GM23248 (cell line): ENCODE data around the gene LSM12.

ENCODE experiments used
- EZH2 ChIP-seq: fragments of 200-600 bp; sonication (generic); IDR thresholded peaks from 2 replicates; pipeline ENCODE4 v1.6.1; 2018; ENCODE audit warnings: antibody characterized with exemption, mild to moderate bottlenecking; ENCODE audit not compliant: insufficient read depth, poor library complexity, severe bottlenecking
- EZH2phosphoT487 ChIP-seq: fragments of 200-600 bp; sonication (generic); IDR thresholded peaks from 2 replicates; pipeline ENCODE4 v1.6.1; 2018; ENCODE audit warnings: antibody characterized with exemption, moderate library complexity, mild to moderate bottlenecking, low read depth; ENCODE audit not compliant: insufficient read depth

- TF ChIP-seq EZH2: no peak
- TF ChIP-seq EZH2phosphoT487: no peak
Measured at GRCh38 chr17:44069974-44070454, 3.5 kb upstream of the LSM12 start.
